GM08714 (cell line): ENCODE data around the gene HTATIP2.

Experiments used
- H3K4me3 ChIP-seq: fragments of 200-500 bp; sonication (Bioruptor generic); 2 replicates; pipeline ENCODE4 v1.5.1; 2014; ENCODE audit warnings: mild to moderate bottlenecking, low read length, inconsistent platforms
- ZNF274 ChIP-seq: IDR thresholded peaks from 2 replicates; pipeline ENCODE4 v1.6.1; 2012; ENCODE audit warnings: mild to moderate bottlenecking, low read depth, low read length

HTATIP2 gene

DNA sequence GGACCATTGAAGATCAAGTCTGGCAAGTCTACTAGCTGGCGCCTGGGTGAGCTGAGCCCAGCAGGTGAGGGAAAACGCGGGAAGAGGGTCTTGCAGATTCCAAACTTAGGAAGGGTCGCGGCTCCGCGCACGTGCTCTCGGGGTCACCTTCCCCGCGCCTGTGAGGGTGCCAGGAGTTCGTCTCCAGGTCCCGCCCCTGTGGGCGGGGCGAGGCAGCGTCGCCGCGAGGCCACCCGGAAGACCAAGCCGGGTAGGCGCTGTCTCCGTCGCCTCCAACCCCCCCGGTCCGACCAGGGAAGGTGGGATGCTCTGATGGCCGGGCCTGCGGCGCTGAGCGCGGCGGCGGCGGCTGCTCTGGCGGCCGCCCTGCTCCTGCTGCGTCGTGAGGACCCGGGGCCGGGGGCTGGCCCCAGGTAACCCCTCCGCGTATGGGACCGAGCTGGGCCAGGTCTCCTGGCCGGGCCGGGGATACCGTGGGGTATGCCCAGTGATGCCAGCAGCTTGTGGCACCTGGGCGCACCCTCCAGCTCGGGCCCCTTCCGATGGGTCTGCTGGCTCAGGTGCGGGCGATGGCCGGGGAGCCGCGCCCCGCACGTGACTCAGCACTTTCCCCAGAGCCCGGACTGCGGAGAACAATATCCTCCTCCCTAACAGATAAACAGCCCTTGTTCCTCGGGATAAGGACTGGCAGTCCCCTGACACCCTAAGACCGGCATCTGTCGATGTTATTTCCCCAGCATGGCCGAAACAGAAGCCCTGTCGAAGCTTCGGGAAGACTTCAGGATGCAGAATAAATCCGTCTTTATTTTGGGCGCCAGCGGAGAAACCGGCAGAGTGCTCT, at the start of gene HTATIP2:
HTATIP2 (plus strand) TSS at position 215 of the 841 bp plus-strand sequence; CDS start at position 739, 524 bp downstream.
- H3K4me3 ChIP-seq = peak within 1 kb of the TSS; percentile 90
- no peak for TF ChIP-seq ZNF274

DNA sequence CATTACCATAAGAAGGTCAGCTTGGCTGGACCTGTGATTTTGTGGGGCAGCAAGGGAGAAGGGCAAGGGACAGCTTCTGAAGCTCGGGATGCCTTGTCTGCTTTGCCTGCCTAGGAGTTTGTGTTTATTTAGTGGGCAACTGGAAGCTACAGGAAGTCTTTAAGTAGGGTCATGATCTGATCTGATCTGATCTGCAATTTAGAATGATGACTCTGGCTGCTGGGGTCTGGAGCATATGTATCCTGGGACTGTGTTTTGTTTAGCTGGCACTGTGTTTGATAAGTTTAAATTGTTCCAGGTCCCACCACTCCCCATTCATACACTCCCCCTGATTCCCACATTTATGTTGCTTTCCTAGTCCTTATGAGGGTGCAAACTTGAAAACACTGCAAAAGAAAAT, 47.7 kb upstream of the HTATIP2 start:
- TF ChIP-seq ZNF274 = no peak
- no peak overlapping the region for H3K4me3 ChIP-seq

DNA sequence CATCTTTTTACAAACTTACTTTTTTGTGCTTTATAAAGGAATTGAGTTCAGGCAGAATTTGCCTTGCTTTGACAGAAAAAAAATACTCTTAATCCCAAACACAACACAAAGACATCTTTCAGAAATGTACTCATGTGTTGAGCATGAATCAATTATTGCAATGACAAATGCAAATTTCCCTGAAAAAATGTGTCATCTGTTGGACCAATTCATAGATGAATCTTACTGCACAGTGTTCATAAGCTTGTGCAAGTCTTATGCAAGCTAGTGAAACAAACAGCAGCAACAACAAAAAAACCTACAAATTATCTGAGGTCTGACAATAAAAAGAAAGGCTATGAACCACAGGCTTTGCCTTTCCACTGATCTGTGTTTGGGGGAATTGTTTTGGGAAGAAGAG, 42.3 kb upstream of the HTATIP2 start:
- no peak overlapping the region for H3K4me3 ChIP-seq
- no peak for TF ChIP-seq ZNF274

DNA sequence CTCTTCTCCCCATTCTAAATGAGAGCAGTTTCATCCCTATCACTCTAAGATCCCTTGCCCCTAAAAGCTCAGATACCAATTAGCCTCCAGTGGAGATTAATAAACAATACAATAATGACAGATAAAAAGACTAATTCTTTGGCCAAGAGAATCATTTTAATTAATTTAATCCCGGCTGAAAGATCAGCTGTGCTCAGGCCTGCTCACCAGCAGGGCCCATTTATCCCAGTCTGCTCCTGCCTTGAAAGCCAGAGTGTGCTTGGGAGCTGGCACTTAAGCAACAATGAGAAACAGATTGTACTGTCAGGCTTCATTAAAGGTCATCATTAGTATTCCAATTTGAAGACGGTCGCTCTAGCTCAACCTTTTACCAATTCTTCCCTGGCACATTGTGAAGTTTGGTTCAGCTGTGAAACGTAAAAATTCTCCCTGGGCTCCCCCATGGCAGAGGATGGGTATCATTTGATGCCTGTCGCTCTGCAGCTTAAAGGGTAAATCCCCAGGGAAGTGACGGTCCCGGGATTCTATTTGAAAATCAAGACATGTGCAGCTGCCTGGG, 36.1 kb upstream of the HTATIP2 start:
- no peak overlapping the region for H3K4me3 ChIP-seq
- TF ChIP-seq ZNF274 = no peak

DNA sequence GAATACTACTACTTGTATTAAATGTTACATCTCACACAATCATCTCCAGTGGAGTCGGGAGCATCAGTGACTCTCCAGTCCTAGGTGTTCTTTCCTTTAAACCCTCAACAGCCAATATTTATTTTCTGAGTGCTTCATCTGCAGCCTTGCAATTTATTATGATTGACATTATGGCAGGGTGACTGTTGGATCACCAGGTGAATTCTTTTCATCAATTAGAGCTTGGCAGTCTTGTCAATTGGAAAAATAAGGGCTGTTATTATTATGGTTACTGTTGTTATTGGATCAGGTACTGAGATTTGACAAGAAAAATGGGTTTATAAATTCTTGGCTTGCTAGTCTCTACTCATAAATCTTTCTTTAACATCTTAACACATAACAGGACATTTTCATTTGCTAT, 27.5 kb upstream of the HTATIP2 start:
- no peak overlapping the region for H3K4me3 ChIP-seq
- no peak for TF ChIP-seq ZNF274

DNA sequence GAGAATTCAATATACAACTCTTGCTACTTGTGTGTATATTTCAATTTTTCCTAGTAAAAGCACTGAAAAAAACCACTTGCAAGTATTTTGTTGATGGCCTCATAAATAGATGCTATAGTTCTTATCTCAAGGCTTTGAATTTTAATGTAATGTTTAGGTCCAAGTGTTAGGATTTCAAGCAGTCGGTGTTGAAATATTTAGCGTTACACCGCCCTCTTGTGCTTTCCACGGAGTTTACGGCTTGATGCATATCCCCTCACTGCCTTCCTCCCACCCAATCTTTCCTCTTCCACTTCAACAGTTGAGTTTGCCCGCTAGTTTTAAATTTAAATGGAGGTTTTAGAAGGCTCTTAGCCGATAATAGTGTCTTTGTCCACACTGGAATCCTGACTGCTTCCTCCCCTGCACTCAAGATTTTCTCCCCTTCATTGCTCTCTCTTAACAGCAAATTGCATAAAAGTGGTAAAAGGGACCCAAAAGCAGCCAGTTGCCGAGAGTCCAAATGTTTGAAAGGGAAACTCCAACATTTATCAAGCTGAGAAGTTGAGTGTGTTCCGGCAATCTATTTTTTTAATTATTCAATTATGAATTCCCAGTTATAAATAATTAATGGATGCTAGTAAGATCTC, 25.9 kb upstream of the HTATIP2 start:
- TF ChIP-seq ZNF274 = no peak
- H3K4me3 ChIP-seq = no peak overlapping the region

DNA sequence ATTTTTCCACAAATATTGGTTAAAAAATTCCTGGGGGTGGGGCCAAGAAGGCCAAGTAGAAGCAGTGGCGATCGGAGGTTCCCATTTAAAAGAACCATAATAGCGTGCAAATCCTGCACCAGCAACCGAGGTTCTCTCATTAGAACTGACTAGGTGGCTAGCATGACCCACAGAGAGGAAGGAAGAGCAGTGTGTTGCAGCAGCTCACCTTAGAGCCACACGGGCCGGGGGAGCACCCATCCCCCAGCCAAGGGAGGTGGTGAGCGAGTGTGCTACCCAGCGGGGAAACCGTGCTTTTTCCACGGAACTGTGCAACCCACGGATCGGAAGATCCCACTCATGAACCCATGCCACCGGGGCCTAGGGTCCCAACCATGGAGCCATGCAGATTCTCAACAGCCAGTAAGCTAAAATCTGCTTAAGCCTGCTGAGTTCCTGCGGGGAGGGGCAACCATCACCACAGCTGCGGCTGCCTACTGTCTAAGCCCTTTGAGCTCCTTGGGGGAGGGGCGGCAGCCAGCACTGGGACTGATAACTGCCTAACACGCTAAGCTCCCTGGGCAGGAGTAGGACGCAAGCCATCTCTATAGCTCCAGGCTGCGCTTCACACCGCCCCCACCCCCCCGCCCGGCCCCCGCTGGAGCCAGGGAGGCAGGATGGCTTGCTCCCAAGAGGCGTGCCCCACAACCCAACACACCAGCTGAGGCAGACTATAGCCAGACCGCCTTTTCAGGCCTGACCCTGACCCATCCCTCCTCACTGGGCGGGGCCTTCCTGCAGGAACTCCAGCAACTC, 21.0 kb upstream of the HTATIP2 start:
- TF ChIP-seq ZNF274 = no peak
- no peak overlapping the region for H3K4me3 ChIP-seq

- H3K4me3 ChIP-seq = no peak overlapping the region
- TF ChIP-seq ZNF274 = no peak
Observed at GRCh38 chr11:20351136-20351535, 12.4 kb upstream of the HTATIP2 start.

- no peak for TF ChIP-seq ZNF274
Observed at GRCh38 chr11:20351751-20352262, 11.7 kb upstream of the HTATIP2 start.

DNA sequence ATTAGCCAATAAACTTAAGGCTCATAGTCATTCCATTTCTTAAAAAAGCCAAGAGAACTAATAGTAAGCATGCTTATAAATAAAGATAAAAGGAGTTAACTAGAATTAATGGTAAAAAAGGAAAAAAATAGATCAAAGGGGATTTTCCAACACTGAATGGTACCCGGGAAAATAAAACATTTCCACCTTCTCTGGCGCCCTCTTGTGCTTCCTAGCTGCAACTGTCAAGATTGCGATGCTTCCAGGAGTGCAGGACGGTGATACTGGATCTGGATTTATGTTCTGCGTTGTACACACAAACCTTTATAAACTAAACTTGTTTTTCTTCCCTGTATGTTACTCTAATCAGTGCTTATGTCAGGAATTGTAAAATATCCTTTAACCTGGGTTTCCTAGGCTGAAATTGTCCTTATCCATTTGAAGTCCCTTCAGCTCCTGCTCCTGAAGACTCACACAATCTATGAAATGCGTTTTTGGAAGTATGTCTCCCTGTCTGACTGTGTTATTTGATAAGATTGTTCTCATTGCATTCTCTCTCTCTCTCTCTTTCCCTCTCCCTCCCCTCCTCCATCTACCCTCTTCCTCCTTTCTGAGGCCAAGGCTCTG, 9.6 kb upstream of the HTATIP2 start:
- TF ChIP-seq ZNF274 = no peak
- no peak overlapping the region for H3K4me3 ChIP-seq

More at GRCh38 chr11:20351751-20352262, 11.7 kb upstream of the HTATIP2 start:
- H3K4me3 ChIP-seq = no peak overlapping the region

DNA sequence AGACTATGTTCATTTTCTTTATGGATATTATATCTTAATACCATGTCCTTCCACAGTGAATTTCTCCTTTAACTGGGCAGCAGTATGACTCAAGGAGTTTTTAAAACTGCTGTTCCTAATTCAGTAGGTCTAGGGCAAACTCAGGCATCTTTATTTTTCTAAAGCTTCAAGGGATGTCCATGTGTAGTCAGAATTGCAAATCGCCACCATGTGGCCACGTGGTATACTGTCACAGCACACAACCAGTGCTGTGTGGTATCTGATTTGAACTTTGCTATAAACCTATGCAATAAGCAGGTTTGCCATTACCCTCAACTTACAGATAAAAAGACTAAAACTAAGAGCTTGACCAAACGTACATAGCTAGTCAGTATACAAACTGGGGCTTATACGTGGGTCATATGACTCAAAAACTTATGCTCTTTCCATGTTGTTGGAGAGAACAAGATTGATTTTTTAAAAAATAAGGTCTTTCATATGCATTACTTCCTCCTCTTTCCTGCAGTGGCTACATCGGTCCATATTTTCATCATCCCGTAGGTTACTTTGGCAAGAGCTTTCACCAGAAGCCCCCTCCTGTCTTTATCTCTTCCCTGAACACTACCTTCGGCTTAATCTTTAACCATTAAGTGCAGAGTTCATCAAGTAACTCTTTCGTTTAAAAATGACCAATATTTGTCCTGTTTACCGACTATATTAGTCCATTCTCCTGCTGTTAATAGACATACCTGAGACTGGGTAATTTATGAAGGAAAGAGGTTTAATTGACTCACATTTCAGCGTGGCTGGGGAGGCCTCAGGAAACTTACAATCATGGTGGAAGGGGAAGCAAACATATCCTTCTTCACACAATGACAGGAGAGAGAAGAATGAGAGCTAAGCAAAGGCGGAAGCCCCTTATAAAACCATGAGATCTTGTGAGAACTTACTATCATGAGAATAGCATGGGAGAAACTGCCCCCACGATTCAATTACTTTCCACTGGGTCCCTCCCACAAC, 8.0 kb upstream of the HTATIP2 start:
- H3K4me3 ChIP-seq = no peak overlapping the region
- no peak for TF ChIP-seq ZNF274

- no peak overlapping the region for H3K4me3 ChIP-seq
- TF ChIP-seq ZNF274 = no peak
Observed at GRCh38 chr11:20357150-20357549, 6.4 kb upstream of the HTATIP2 start.
